Measurements from ENCODE around the gene B3GNT5.

Gene B3GNT5

DNA sequence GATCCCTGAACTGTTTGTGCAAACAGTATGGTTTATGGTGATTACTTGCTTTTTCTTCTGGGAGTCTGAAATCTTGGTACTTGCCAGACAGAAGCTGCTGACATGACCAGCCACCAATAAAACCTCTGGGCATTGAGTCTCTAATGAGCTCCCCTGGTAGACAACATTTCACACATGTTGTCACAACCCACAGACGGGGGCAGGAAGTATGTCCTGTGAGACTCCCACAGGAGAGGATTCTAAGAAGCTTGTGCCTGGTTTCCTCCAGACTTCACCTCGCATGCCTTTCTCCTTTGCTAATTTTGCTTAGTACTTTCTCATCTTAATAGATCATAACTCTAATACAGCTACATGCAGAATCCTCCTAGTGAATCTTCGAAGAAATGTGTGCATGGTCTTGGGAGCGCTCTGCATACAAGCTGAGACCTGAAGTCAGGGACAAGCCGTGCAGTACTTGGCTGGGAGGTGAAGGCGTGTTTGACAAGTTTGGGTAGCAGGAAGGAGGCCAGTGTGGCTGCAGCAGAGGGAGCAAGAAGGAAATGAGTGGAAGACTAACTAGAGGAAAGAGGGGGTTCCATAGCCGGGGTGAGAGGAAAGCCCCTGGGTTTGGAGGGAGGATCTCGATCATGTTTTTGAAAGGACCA, 49.0 kb downstream of the B3GNT5 start:
- TF ChIP-seq, protein P1, sequence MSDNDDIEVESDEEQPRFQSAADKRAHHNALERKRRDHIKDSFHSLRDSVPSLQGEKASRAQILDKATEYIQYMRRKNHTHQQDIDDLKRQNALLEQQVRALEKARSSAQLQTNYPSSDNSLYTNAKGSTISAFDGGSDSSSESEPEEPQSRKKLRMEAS (IDR thresholded peaks at IDR 0.05) = no peak
- TF ChIP-seq CREB1 (IDR thresholded peaks at IDR 0.05; ENCODE audit: low read depth) (no peak), ZBTB7A (IDR thresholded peaks at IDR 0.05; ENCODE audit: low read depth) (no peak), TAF1 (IDR thresholded peaks at IDR 0.05; ENCODE audit: low read depth) (no peak), TEAD4 (IDR thresholded peaks at IDR 0.05) (no peak), EGR1 (IDR thresholded peaks at IDR 0.05) (no peak), YY1 (IDR thresholded peaks at IDR 0.05; ENCODE audit: low read depth) (no peak), EP300 (IDR thresholded peaks at IDR 0.05; ENCODE audit: borderline replicate concordance) (no peak), TCF12 (IDR thresholded peaks at IDR 0.05; ENCODE audit: low read depth) (no peak)
- TF ChIP-seq, protein P2, sequence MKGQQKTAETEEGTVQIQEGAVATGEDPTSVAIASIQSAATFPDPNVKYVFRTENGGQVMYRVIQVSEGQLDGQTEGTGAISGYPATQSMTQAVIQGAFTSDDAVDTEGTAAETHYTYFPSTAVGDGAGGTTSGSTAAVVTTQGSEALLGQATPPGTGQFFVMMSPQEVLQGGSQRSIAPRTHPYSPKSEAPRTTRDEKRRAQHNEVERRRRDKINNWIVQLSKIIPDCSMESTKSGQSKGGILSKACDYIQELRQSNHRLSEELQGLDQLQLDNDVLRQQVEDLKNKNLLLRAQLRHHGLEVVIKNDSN (IDR thresholded peaks at IDR 0.05) = no peak

DNA sequence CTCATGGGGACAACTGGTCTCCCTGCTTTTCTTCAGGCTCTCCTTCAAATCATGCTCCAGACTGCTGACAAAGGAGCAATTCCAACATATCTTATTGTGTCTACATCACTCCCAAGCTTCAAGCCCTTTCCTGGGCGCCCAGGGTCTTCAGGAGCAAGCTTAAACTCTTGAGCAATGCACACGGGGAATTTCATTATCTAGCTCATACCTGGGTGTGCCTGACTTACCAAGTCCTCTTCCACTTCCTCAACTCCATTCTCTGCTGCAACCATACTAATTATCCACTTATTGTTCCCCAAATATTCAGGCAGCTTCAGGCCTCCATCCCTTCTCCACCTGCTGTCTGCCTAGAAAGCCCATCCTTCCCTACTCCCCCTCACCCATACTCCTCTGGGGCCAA, 50.6 kb downstream of the B3GNT5 start:
- no peak for TF ChIP-seq EP300 (IDR thresholded peaks at IDR 0.05; ENCODE audit: borderline replicate concordance)
- no peak for TF ChIP-seq CREB1 (IDR thresholded peaks at IDR 0.05; ENCODE audit: low read depth)
- TF ChIP-seq REST (IDR thresholded peaks at IDR 0.05; ENCODE audit: low read depth) = no peak
- no peak for TF ChIP-seq ZBTB7A (IDR thresholded peaks at IDR 0.05; ENCODE audit: low read depth)
- TF ChIP-seq, protein P2 (IDR thresholded peaks at IDR 0.05) = no peak
- TF ChIP-seq FOXM1 (IDR thresholded peaks at IDR 0.05; ENCODE audit: borderline replicate concordance, low read depth) = no peak
- TF ChIP-seq YY1 (IDR thresholded peaks at IDR 0.05; ENCODE audit: low read depth) = no peak
- TF ChIP-seq NFIC (IDR thresholded peaks at IDR 0.05) = no peak

GRCh38 chr3:183306798-183307671, 54.0 kb downstream of the B3GNT5 start:
- TF ChIP-seq EGR1 (IDR thresholded peaks at IDR 0.05) (no peak), TAF1 (IDR thresholded peaks at IDR 0.05; ENCODE audit: low read depth) (no peak), TCF12 (IDR thresholded peaks at IDR 0.05; ENCODE audit: low read depth) (no peak), YY1 (IDR thresholded peaks at IDR 0.05; ENCODE audit: low read depth) (no peak)

DNA sequence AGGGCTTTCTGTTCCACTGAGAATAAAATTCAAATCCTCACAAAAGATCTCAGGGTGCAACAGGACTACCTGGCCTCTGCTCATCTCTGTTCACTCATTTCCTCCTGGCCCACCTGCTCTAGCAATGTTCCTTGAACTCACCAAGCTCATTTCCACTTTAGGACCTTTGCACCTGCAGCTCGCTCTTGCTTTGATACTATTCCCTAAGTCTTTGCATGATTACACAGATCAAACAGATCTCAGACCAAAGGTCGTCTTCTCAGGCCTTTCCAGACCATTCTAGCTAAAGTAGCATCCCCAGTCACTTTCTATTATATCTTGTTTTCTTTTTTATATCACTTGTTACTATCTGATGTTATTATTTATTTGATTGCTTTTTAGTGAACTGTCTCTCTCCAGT, 54.7 kb downstream of the B3GNT5 start:
- TF ChIP-seq FOXM1 (IDR thresholded peaks at IDR 0.05; ENCODE audit: borderline replicate concordance, low read depth) (no peak), RAD21 (IDR thresholded peaks at IDR 0.05; ENCODE audit: low read depth) (no peak), TAF1 (IDR thresholded peaks at IDR 0.05; ENCODE audit: low read depth) (no peak), TCF12 (IDR thresholded peaks at IDR 0.05; ENCODE audit: low read depth) (no peak), EP300 (IDR thresholded peaks at IDR 0.05; ENCODE audit: borderline replicate concordance) (no peak), CEBPB (IDR thresholded peaks at IDR 0.05) (no peak), ZBTB7A (IDR thresholded peaks at IDR 0.05; ENCODE audit: low read depth) (no peak), TEAD4 (IDR thresholded peaks at IDR 0.05) (no peak), REST (IDR thresholded peaks at IDR 0.05; ENCODE audit: low read depth) (no peak), YY1 (IDR thresholded peaks at IDR 0.05; ENCODE audit: low read depth) (no peak), CREB1 (IDR thresholded peaks at IDR 0.05; ENCODE audit: low read depth) (no peak), EGR1 (IDR thresholded peaks at IDR 0.05) (no peak), NFIC (IDR thresholded peaks at IDR 0.05) (no peak)
- TF ChIP-seq, protein P2 (IDR thresholded peaks at IDR 0.05) = no peak
- TF ChIP-seq, protein P1 (IDR thresholded peaks at IDR 0.05) = no peak

DNA sequence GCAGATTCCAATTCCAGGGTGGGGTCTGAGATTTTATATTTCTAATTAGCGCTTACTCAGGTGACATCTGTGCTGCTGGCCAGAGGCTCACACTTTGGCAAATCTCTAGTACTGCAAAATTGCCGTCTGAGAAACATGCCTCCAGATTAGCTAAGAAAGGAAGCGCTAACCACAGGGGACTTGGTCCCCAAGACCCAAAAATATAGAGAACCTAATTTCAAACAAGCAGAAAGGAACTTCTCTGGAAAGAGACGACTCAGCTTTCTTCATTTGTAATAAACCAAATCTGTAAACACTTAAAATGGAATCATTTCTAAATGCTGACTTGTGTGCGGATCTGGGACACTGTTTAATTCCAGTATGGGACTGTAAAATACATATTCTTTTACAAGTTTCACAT, 55.7 kb downstream of the B3GNT5 start:
- TF ChIP-seq EP300 (IDR thresholded peaks at IDR 0.05; ENCODE audit: borderline replicate concordance) (no peak), FOXM1 (IDR thresholded peaks at IDR 0.05; ENCODE audit: borderline replicate concordance, low read depth) (no peak), EGR1 (IDR thresholded peaks at IDR 0.05) (no peak), CREB1 (IDR thresholded peaks at IDR 0.05; ENCODE audit: low read depth) (no peak), TAF1 (IDR thresholded peaks at IDR 0.05; ENCODE audit: low read depth) (no peak), TCF12 (IDR thresholded peaks at IDR 0.05; ENCODE audit: low read depth) (no peak), RAD21 (IDR thresholded peaks at IDR 0.05; ENCODE audit: low read depth) (no peak), TEAD4 (IDR thresholded peaks at IDR 0.05) (no peak), REST (IDR thresholded peaks at IDR 0.05; ENCODE audit: low read depth) (no peak), ZBTB7A (IDR thresholded peaks at IDR 0.05; ENCODE audit: low read depth) (no peak), CEBPB (IDR thresholded peaks at IDR 0.05) (no peak), NFIC (IDR thresholded peaks at IDR 0.05) (no peak), YY1 (IDR thresholded peaks at IDR 0.05; ENCODE audit: low read depth) (no peak)
- TF ChIP-seq, protein P2 (IDR thresholded peaks at IDR 0.05) = no peak
- TF ChIP-seq, protein P1 (IDR thresholded peaks at IDR 0.05) = no peak

All from Ishikawa (cell line).